Progenitor cell of endocrine pancreas (in vitro differentiated cells): ENCODE results near the gene QRICH1. TPM values are rescaled to one million over a fixed set of nuclear protein-coding genes. Genes with fewer than 3 reads are reported as not detected.

ENCODE experiments used
- DNase-seq: peaks from one replicate; pipeline ENCODE4 v3.0.0; 2021; ENCODE audit warnings: low spot score; ENCODE audit not compliant: unreplicated experiment
- H3K27ac Mint-ChIP-seq: 2 replicates; pipeline ENCODE4 v1.8.0; 2021; ENCODE audit warnings: mild to moderate bottlenecking, moderate library complexity, mixed read lengths
- H3K27me3 Mint-ChIP-seq: 2 replicates; pipeline ENCODE4 v1.8.0; 2021; ENCODE audit warnings: mixed read lengths
- H3K36me3 Mint-ChIP-seq: 2 replicates; pipeline ENCODE4 v1.8.0; 2022; ENCODE audit warnings: mixed read lengths; ENCODE audit not compliant: insufficient read depth
- H3K4me1 Mint-ChIP-seq: 2 replicates; pipeline ENCODE4 v1.8.0; 2021; ENCODE audit warnings: low read depth, mixed read lengths
- H3K4me3 Mint-ChIP-seq: 2 replicates; pipeline ENCODE4 v1.8.0; 2021; ENCODE audit warnings: low read depth, mild to moderate bottlenecking, moderate library complexity, mixed read lengths
- H3K9me3 Mint-ChIP-seq: 2 replicates; pipeline ENCODE4 v1.8.0; 2021; ENCODE audit warnings: low read depth, mixed read lengths
- total RNA-seq: library from RNA; stranded (reverse); gene quantifications from 2 replicates; pipeline ENCODE4 v1.2.1, GENCODE V29; 2021
- TF ChIP-seq, protein P1 (sequence below): fragments of 200-600 bp; sonication (generic); IDR thresholded peaks from one replicate; pipeline ENCODE4 v1.5.0; 2021; ENCODE audit warnings: antibody characterized with exemption, mild to moderate bottlenecking; ENCODE audit not compliant: unreplicated experiment

Gene QRICH1
- total RNA-seq, 1 donor from 2014 or later, result 130 TPM

DNA sequence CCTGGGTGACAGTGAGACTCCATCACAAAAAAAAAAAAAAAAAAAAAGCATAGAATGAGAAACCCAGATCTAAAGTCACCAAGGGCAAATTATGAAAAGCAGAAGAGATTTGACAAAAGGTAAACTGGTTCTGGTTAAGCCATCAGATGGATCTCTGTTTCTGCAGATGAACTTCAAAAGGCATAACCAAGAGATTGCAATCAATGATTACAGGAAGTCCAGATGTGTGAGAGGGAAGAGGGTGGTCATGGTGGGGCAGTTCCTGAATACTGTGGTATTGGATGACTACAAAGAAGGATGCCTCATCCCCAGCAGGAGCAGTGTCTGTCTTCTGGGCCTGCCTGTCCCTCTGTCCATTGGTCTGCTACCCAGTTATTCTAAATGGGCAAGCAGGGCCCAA is 100.0 kb downstream of the QRICH1 start:
- Mint-ChIP-seq H3K36me3 (peaks cover 15% of the 10 kb centered on the region), H3K9me3 (no peaks in the 10 kb centered on the region), H3K4me1 (peaks cover 22% of the 10 kb centered on the region), H3K4me3 (no peak overlapping the region), H3K27me3 (peaks cover 29% of the 10 kb centered on the region), H3K27ac (no peak overlapping the region)
- DNase-seq, result no peak
- TF ChIP-seq, protein P1, sequence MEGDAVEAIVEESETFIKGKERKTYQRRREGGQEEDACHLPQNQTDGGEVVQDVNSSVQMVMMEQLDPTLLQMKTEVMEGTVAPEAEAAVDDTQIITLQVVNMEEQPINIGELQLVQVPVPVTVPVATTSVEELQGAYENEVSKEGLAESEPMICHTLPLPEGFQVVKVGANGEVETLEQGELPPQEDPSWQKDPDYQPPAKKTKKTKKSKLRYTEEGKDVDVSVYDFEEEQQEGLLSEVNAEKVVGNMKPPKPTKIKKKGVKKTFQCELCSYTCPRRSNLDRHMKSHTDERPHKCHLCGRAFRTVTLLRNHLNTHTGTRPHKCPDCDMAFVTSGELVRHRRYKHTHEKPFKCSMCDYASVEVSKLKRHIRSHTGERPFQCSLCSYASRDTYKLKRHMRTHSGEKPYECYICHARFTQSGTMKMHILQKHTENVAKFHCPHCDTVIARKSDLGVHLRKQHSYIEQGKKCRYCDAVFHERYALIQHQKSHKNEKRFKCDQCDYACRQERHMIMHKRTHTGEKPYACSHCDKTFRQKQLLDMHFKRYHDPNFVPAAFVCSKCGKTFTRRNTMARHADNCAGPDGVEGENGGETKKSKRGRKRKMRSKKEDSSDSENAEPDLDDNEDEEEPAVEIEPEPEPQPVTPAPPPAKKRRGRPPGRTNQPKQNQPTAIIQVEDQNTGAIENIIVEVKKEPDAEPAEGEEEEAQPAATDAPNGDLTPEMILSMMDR, result no peak

DNA sequence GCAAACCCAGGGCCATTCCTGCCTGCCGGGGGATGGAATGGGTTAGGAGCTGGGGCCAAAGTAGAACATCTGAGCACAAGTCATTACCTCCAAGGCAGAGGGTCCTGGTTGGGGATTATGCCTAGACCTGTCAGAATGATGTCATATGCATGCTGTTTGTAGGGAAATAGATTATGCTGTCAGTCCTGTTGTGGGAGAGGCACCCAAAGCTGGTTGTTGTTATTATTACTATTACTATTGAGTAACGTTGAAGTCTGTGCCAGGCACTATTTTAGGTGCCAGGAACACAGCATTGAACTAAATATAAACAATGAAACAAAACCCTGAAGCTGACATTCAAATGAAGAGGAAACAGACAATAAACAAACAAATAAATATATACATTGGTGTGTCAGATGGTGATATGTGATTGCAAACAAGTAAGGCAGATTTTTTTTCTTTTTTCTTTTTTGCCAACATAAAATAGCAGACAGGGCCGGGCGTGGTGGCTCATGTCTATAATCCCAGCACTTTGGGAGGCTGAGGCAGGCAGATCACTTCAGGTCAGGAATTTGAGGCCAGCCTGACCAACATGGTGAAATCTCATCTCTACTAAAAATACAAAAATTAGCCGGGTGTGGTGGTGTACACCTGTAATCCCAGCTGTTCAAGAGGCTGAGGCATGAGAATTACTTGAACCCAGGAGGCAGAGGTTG is 101.9 kb downstream of the QRICH1 start:
- Mint-ChIP-seq H3K27ac (no peak overlapping the region), H3K4me3 (peak overlapping the region; percentile 53), H3K9me3 (no peaks in the 10 kb centered on the region), H3K27me3 (peaks cover 25% of the 10 kb centered on the region), H3K36me3 (peaks cover 17% of the 10 kb centered on the region), H3K4me1 (peaks cover 20% of the 10 kb centered on the region)
- TF ChIP-seq, protein P1, result no peak
- DNase-seq, result no peak

DNA sequence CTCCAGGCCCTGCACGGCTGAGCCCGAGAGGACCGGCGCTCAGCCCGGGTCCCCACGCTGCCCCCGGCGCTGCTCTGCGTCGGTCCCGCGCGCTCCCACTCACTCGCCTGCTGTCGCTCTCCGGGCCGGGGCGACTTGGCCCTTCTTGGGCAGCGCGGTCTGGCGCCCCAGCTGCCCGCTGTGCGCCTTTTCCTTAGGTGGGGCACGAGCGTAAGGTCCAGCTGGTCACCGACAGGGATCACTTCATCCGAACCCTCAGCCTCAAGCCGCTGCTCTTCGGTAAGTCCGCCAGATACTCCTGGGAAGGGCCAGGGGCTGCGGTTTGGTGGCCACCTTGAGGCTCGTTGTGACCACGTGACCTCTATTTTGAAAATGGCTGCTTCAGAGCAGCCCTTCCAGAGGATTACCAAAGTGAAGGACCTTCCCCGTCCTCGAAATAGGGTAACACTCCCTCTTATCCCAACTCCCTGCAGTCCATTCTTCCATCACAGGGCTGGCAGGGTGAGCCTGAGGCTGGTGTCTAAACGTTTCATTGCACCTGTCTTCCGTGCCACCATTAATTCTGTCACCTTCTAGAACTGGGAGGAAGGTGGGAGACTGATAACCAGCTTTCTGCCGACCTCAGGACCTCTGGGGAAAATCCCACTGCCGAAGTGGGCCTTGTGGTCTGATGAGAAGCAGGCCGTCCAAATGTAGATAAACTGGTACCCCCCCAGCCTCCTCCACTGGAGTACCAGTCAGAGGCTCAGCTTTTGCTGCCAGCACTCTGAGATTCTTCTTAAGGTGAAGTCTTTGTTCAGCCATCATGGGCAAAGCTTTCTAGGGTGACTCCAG is 103.0 kb downstream of the QRICH1 start:
- DNase-seq, result no peak
- Mint-ChIP-seq H3K4me3 (peak overlapping the region; percentile 89), H3K27ac (peak overlapping the region; percentile 96), H3K27me3 (peaks cover 25% of the 10 kb centered on the region), H3K4me1 (peaks cover 20% of the 10 kb centered on the region), H3K36me3 (peaks cover 17% of the 10 kb centered on the region), H3K9me3 (no peaks in the 10 kb centered on the region)
- TF ChIP-seq, protein P1, result no peak

DNA sequence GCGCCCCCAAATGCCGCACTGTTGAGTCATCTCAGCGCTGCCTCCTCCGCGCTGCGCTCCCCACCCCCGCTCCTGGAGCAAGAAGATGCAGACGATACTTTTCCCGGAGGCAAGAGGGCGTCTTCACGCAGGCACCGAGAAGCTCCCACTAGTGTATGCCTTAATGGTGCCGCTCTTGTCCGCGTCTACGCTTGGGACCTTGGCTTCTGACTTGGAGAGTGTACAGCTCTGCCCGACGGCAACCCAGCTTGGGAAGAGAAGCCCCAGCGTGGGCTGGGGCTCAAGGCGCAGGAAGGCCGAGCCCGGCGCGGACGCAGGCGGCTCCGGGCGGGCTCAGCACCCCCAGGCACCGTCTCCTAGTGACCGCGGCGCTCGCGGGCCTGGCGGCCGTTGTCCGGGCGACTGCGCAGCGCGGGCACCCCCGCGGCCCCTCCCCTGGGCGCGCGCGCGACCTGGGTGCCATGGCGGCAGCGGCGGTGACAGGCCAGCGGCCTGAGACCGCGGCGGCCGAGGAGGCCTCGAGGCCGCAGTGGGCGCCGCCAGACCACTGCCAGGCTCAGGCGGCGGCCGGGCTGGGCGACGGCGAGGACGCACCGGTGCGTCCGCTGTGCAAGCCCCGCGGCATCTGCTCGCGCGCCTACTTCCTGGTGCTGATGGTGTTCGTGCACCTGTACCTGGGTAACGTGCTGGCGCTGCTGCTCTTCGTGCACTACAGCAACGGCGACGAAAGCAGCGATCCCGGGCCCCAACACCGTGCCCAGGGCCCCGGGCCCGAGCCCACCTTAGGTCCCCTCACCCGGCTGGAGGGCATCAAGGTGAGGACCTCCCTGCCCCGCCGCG is 103.9 kb downstream of the QRICH1 start, which contains the start of gene P4HTM:
Gene P4HTM, plus strand, starts transcription at position 446 of the 840 bp plus-strand sequence. Its CDS starts 16 bp downstream, at position 462.
- peak within 1 kb of the TSS; percentile 90 for H3K4me3 Mint-ChIP-seq
- peak; percentile 54 for DNase-seq
- H3K4me1 Mint-ChIP-seq, result peaks cover 20% of the 10 kb centered on the region
- no peaks in the 10 kb centered on the region for H3K9me3 Mint-ChIP-seq
- peaks cover 12% of the 10 kb centered on the region for H3K36me3 Mint-ChIP-seq
- TF ChIP-seq, protein P1, result peak; percentile 32
- H3K27me3 Mint-ChIP-seq, result peaks cover 19% of the 10 kb centered on the region
- peak within 1 kb of the TSS; percentile 99 for H3K27ac Mint-ChIP-seq
